H1 (cell line): ENCODE results near the gene TXNRD3. TPM values are rescaled to one million over a fixed set of nuclear protein-coding genes. Genes with fewer than 3 reads are reported as not detected.

Source experiments
- CTCF ChIA-PET: fragments of 300-600 bp; sonication (Branson Sonifier 250); formaldehyde crosslinking; loops from one replicate; lab custom pipeline; 2021; ENCODE audit not compliant: partially characterized antibody; lab: Charles Lee
- POLR2A ChIA-PET: fragments of 300-600 bp; sonication (Branson Sonifier 250); formaldehyde crosslinking; loops from one replicate; lab custom pipeline; 2021; ENCODE audit warnings: inconsistent platforms; ENCODE audit not compliant: partially characterized antibody; lab: Charles Lee
- DNase-seq, 2 experiments: peaks; one replicate each; pipeline versions ENCODE4 v3.0.0 to v3.0.0-alpha.2; 2010 to 2022; ENCODE audit warnings: low spot score in 2 of 2, low read depth in 1 of 2, mixed read lengths in 1 of 2
- FAIRE-seq: peaks from 2 replicates; lab custom pipeline; 2011; peaks lifted over from hg19 to GRCh38; lab: Jason Lieb, UNC
- H2AFZ ChIP-seq: 2 replicates; pipeline ENCODE4 v1.8.1; 2012; ENCODE audit warnings: low read length, inconsistent platforms
- H2AK5ac ChIP-seq: 2 replicates; pipeline ENCODE4 v1.6.1; 2013; ENCODE audit warnings: low read depth, low read length
- H2BK120ac ChIP-seq: replicated peaks from 2 replicates; pipeline ENCODE3; 2013; ENCODE audit warnings: low read depth, low read length, inconsistent platforms
- H2BK12ac ChIP-seq: 2 replicates; pipeline ENCODE4 v1.6.1; 2013; ENCODE audit warnings: low read depth, low read length
- H2BK15ac ChIP-seq: 2 replicates; pipeline ENCODE4 v1.6.1; 2013; ENCODE audit warnings: low read length
- H2BK20ac ChIP-seq: 2 replicates; pipeline ENCODE4 v1.6.1; 2013; ENCODE audit warnings: low read length
- H2BK5ac ChIP-seq: 2 replicates; pipeline ENCODE4 v1.6.1; 2013; ENCODE audit warnings: low read depth, low read length
- H3K14ac ChIP-seq: 2 replicates; pipeline ENCODE4 v1.6.1; 2013; ENCODE audit warnings: inconsistent platforms; ENCODE audit not compliant: insufficient read length
- H3K18ac ChIP-seq: 2 replicates; pipeline ENCODE4 v1.6.1; 2013; ENCODE audit warnings: low read length; ENCODE audit errors: extremely low read depth
- H3K23ac ChIP-seq: 2 replicates; pipeline ENCODE4 v1.6.1; 2013; ENCODE audit warnings: inconsistent platforms; ENCODE audit not compliant: insufficient read length
- H3K23me2 ChIP-seq: 2 replicates; pipeline ENCODE4 v1.6.1; 2013; ENCODE audit warnings: low read depth, low read length
- H3K27ac ChIP-seq: 2 replicates; pipeline ENCODE4 v1.6.1; 2011; ENCODE audit warnings: low read depth, low read length, inconsistent platforms
- H3K27me3 ChIP-seq, 4 experiments: replicated peaks in 1 of 4; 1 replicate in 1 of 4; 2 replicates in 3 of 4; pipeline versions ENCODE4 v1.6.1 to v1.8.1; 2011 to 2013; ENCODE audit warnings: low read length in 3 of 4, mild to moderate bottlenecking in 3 of 4, inconsistent platforms in 2 of 4, mixed read lengths in 2 of 4, moderate library complexity in 1 of 4; ENCODE audit not compliant: control insufficient read depth in 3 of 4, insufficient read depth in 3 of 4; ENCODE audit errors: extremely low read depth in 1 of 4
- H3K36me3 ChIP-seq, 4 experiments: 2 replicates each; pipeline versions ENCODE4 v1.6.1 to v1.8.1; 2011 to 2013; ENCODE audit warnings: mild to moderate bottlenecking in 4 of 4, low read length in 3 of 4, moderate library complexity in 2 of 4, control low read depth in 1 of 4, inconsistent platforms in 1 of 4; ENCODE audit not compliant: insufficient read depth in 4 of 4, control insufficient read depth in 2 of 4
- H3K4ac ChIP-seq: replicated peaks from 2 replicates; pipeline ENCODE3; 2013; ENCODE audit warnings: low read length, low read depth, mixed read lengths, inconsistent platforms; ENCODE audit not compliant: insufficient read length
- H3K4me1 ChIP-seq, 4 experiments: replicated peaks in 1 of 4; 1 replicate in 1 of 4; 2 replicates in 3 of 4; pipeline versions ENCODE4 v1.6.1 to v1.8.1; 2011 to 2013; ENCODE audit warnings: low read length in 3 of 4, inconsistent platforms in 2 of 4, mixed read lengths in 1 of 4; ENCODE audit not compliant: insufficient read depth in 4 of 4, control insufficient read depth in 3 of 4
- H3K4me2 ChIP-seq, 2 experiments: 2 replicates each; pipeline versions ENCODE4 v1.6.1 to v1.8.1; 2011 to 2013; ENCODE audit warnings: low read depth in 2 of 2, low read length in 2 of 2, control low read depth in 1 of 2, inconsistent platforms in 1 of 2, mild to moderate bottlenecking in 1 of 2; ENCODE audit not compliant: insufficient read depth in 1 of 2
- H3K4me3 ChIP-seq, 4 experiments: fragments of 200-600, 300-600 bp in 1 of 4; sonication (generic), shearing (Covaris generic), sonication (Bioruptor Twin) in 1 of 4; 2 replicates each; pipeline versions ENCODE4 v1.5.1 to v1.8.1; 2011 to 2016; ENCODE audit warnings: low read length in 4 of 4, low read depth in 3 of 4, control low read depth in 2 of 4, inconsistent platforms in 2 of 4, mild to moderate bottlenecking in 2 of 4, mixed read lengths in 1 of 4, moderate library complexity in 1 of 4; ENCODE audit not compliant: insufficient read depth in 2 of 4; ENCODE audit errors: extremely low read depth in 1 of 4
- H3K56ac ChIP-seq: replicated peaks from 2 replicates; pipeline ENCODE3; 2013; ENCODE audit warnings: low read depth, mild to moderate bottlenecking, mixed read lengths, low read length, inconsistent platforms; ENCODE audit not compliant: insufficient read length
- H3K79me1 ChIP-seq: 2 replicates; pipeline ENCODE4 v1.6.1; 2013; ENCODE audit warnings: low read depth, low read length, control low read depth
- H3K79me2 ChIP-seq, 2 experiments: 2 replicates each; pipeline versions ENCODE4 v1.6.1 to v1.8.1; 2012 to 2013; ENCODE audit warnings: low read length in 2 of 2, mild to moderate bottlenecking in 2 of 2, inconsistent platforms in 1 of 2; ENCODE audit not compliant: insufficient read depth in 2 of 2, control insufficient read depth in 1 of 2
- H3K9ac ChIP-seq, 4 experiments: replicated peaks in 1 of 4; 1 replicate in 1 of 4; 2 replicates in 3 of 4; pipeline versions ENCODE4 v1.6.1 to v1.8.1; 2011 to 2013; ENCODE audit warnings: low read depth in 3 of 4, low read length in 3 of 4, control low read depth in 2 of 4, mild to moderate bottlenecking in 2 of 4, moderate library complexity in 2 of 4, inconsistent platforms in 1 of 4; ENCODE audit errors: extremely low read depth in 1 of 4
- H3K9me3 ChIP-seq, 2 experiments: 2 replicates each; pipeline versions ENCODE4 v1.6.1 to v1.8.1; 2012 to 2013; ENCODE audit warnings: mild to moderate bottlenecking in 2 of 2, moderate library complexity in 2 of 2, control low read depth in 1 of 2, inconsistent platforms in 1 of 2, low read depth in 1 of 2, low read length in 1 of 2, mixed read lengths in 1 of 2; ENCODE audit not compliant: insufficient read depth in 2 of 2
- H4K20me1 ChIP-seq, 2 experiments: replicated peaks in 1 of 2; 2 replicates each; pipeline versions ENCODE3 to v1.8.1; 2011 to 2013; ENCODE audit warnings: inconsistent platforms in 2 of 2, low read length in 2 of 2, mild to moderate bottlenecking in 1 of 2; ENCODE audit not compliant: insufficient read depth in 2 of 2, control insufficient read depth in 1 of 2
- H4K5ac ChIP-seq: 2 replicates; pipeline ENCODE4 v1.6.1; 2013; ENCODE audit warnings: low read length, low read depth, mixed read lengths, inconsistent platforms; ENCODE audit not compliant: insufficient read length
- H4K8ac ChIP-seq: 2 replicates; pipeline ENCODE4 v1.8.0; 2013; ENCODE audit warnings: mild to moderate bottlenecking, moderate library complexity, low read length, inconsistent platforms; ENCODE audit not compliant: insufficient read depth; ENCODE audit errors: extremely low read depth
- H4K91ac ChIP-seq: replicated peaks from 2 replicates; pipeline ENCODE3; 2013; ENCODE audit warnings: low read length, mixed read lengths, inconsistent platforms; ENCODE audit not compliant: insufficient read length
- KDM5A ChIP-seq: fragments of 200-600 bp; IDR thresholded peaks from 2 replicates; pipeline ENCODE4 v1.7.1; 2012; ENCODE audit warnings: mild to moderate bottlenecking, low read length, inconsistent platforms, mixed read lengths
- RBBP5 ChIP-seq: IDR thresholded peaks from 2 replicates; pipeline ENCODE4 v1.7.1; 2012; ENCODE audit warnings: low read depth, mild to moderate bottlenecking, inconsistent platforms, low read length, moderate library complexity, borderline replicate concordance
- WGBS, 2 experiments: shearing (Covaris generic) in 1 of 2; methylation state at CpG; one replicate each; pipeline versions ENCODE4 v1.1.6 to v1.1.7; 2013 to 2015; ENCODE audit warnings: low lambda C conversion rate in 2 of 2, mixed read lengths in 2 of 2, inconsistent platforms in 1 of 2, low coverage in 1 of 2, missing lambda C conversion rate in 1 of 2; ENCODE audit not compliant: insufficient replicate concordance in 2 of 2, insufficient coverage in 1 of 2, insufficient read length in 1 of 2; ENCODE audit errors: extremely low coverage in 1 of 2, missing lambda C conversion rate in 1 of 2; 5-methylcytosine and 5-hydroxymethylcytosine counted together
- polyA plus RNA-seq, 7 experiments: library from polyadenylated mRNA; depleted of rRNA in 3 of 7; stranded (reverse) in 5 of 7; unstranded in 2 of 7; fragments of >200 nt in 5 of 7; fragments of 200-250 nt in 2 of 7; gene quantifications; 1 replicate in 5 of 7; 2 replicates in 1 of 7; 4 replicates in 1 of 7; pipeline versions ENCODE4 v1.2.1 to v1.2.3, GENCODE V29; 2011 to 2013; ENCODE audit warnings: missing spikeins in 2 of 7, mixed read lengths in 2 of 7
- total RNA-seq: library from RNA; stranded (reverse); fragmentation: NEBNext Ultra II Directional; extraction: Animal tissue kit (Norgen Biotek cat#: 25700); gene quantifications from 2 replicates; pipeline ENCODE4 v1.2.1, GENCODE V29; 2021
- TF ChIP-seq, protein P1 (sequence below): IDR thresholded peaks from 2 replicates; pipeline ENCODE4 v1.6.1; 2012; ENCODE audit warnings: inconsistent platforms

TXNRD3 gene
- total and polyA plus RNA-seq, 2 of the 8 experiments (the other 6 are each of a cell fraction or from before 2014, with no cell fraction given), result 3.4 to 4.3 TPM

DNA sequence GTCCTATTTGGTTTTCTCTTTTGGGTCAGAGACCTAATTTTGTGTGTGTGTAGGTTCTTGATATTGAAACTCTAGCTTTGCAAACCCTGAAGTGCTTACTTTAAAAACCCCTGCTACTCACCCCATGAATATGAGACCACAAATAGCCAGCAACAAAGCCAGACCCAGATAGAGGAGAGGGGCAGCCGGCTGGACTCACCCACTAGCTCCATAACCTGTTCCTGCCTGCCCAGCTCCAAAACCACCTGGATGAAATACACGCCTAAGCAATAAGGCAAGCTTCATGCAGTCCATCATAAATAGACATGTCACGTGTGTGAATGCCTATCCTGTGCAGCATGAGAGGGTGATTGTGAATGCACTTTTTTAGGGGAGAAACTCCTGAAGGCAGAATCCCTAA lies 3.7 kb upstream of the TXNRD3 start:
- Histone ChIP-seq H3K79me2 (no peaks in the 10 kb centered on the region), H2BK120ac (no peak overlapping the region), H4K8ac (no peak overlapping the region), H3K9me3 (peaks cover 0 to 2% of the 10 kb centered on the region in 2 experiments; a peak in 1 of 4 replicates), H3K4me2 (no peak overlapping the region), H3K4me1 (peaks cover 0 to 2% (median 0%) of the 10 kb centered on the region in 4 experiments; a peak in 2 of 7 replicates), H2AK5ac (no peak overlapping the region), H3K4me3 (no peak overlapping the region), H3K23ac (no peak overlapping the region), H3K14ac (no peak overlapping the region), H3K4ac (no peak overlapping the region), H4K20me1 (peaks cover 0 to 2% of the 10 kb centered on the region in 2 experiments), H2BK20ac (no peak overlapping the region), H3K56ac (no peak overlapping the region), H2BK12ac (no peak overlapping the region), H4K91ac (no peak overlapping the region), H3K27ac (no peak overlapping the region), H2AFZ (no peak overlapping the region), H2BK5ac (no peak overlapping the region), H2BK15ac (no peak overlapping the region), H3K23me2 (no peaks in the 10 kb centered on the region), H3K27me3 (peaks cover 0 to 22% (median 10%) of the 10 kb centered on the region in 4 experiments; a peak in 6 of 7 replicates), H3K18ac (no peak overlapping the region), H4K5ac (no peak overlapping the region), H3K79me1 (no peaks in the 10 kb centered on the region), H3K9ac (no peak overlapping the region), H3K36me3 (no peaks in the 10 kb centered on the region)
- ChIA-PET POLR2A (no interaction called here), CTCF (interaction anchor here (0.9 to 2.3 kb wide), 8 partner anchors 10 to 886 kb away, joined by 3 to 12 read pairs (median 4); partner anchors contain the start of gene CHST13)
- DNase-seq (no peak), FAIRE-seq (no peak)
- WGBS, 2 experiments, result 86% methylated on average over 3 of the region's 3 CpGs; no CpG with 5 or more reads in 1 of the 2 experiments
- TF ChIP-seq KDM5A (no peak), RBBP5 (no peak)
- TF ChIP-seq, protein P1, sequence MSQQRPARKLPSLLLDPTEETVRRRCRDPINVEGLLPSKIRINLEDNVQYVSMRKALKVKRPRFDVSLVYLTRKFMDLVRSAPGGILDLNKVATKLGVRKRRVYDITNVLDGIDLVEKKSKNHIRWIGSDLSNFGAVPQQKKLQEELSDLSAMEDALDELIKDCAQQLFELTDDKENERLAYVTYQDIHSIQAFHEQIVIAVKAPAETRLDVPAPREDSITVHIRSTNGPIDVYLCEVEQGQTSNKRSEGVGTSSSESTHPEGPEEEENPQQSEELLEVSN, result no peak
